Superior temporal gyrus (tissue), 1 donor: ENCODE measurements around the gene ANKS1B.

Experiments used
- DNase-seq: peaks from one replicate; pipeline ENCODE4 v3.0.0-alpha.2; 2016; ENCODE audit errors: extremely low spot score

ANKS1B gene

DNA sequence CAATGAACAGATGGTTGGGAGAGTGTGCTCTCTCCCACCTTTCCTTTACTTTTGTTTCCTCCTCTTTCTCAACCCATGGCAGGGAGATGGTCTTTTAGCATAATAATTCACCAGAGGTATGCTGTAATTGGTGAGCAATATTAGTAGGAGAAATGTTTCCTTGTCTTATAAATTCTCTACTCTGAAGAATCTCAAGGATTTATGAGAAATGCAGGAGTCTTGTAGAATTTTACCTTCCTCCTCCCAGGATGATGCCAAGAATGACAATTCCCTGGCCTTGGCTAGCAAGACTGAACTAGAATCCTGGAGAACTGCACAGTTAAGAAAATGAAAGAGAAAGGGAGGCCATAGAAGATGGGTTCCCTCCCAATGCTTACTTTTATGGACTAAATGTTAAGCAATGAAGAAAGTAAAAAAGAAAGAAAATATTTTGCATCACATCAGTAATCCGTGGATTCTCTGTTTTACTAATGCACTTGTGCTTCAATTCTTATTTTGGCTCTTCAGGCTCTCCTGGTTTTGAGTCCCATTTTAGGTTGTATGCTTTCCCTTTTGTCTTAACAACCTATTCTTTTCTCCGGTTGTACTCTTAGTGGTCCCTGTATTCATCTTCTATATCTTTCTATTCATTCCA, 530.1 kb downstream of the ANKS1B start:
- no peak for DNase-seq

- peak; percentile 48 for DNase-seq
These were observed 530.7 kb downstream of the ANKS1B start for GRCh38 chr12:99453836-99454538.

DNA sequence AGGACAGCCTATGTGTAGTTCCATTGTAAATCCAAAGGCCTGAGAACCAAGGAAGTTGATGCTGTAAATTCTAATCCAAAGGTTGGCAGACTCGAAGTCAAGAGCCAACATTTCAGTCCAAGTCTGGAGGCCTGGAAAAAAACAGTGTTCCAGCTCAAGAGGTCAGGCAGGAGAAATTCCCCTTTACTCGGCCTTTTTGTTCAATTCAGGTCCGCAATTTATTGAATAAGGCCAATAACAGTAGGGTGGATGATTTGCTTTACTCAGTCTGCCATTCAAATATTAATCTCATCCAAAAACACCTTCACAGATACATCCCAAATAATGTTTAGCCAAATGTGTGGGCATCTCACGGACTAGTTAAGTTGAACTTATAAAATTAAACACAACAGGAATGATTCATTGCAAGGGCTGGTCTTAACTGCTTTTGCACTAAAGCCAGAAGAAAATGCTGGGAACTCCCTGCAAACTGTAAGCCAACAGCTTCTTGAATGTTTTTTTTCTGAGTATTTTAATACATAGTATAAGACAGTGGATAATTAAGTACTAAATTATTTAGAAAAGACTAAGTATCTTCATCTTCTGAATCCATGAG, 534.6 kb downstream of the ANKS1B start:
- peak; percentile 35 for DNase-seq

- DNase-seq = no peak
These were observed 539.8 kb downstream of the ANKS1B start for GRCh38 chr12:99444859-99445316.

DNA sequence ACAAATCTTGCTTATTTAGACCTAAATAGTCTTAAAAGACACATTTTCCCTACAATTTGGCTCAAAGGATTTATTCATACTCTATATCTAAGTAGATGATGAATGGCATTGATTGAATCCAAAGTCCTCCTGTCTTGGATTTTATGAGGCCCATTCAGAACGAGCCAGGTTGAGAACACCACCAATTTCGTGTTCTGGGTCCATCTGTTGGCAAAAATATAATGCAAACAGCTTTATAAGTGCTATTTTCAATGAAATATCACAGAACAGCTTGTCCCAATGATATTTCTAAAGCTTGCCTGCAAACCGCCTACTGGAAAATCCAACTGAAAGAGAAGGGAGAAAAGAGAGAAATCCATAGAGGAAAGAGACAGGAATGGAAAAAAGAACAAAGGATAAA, 542.0 kb downstream of the ANKS1B start:
- DNase-seq = peak; percentile 66

DNA sequence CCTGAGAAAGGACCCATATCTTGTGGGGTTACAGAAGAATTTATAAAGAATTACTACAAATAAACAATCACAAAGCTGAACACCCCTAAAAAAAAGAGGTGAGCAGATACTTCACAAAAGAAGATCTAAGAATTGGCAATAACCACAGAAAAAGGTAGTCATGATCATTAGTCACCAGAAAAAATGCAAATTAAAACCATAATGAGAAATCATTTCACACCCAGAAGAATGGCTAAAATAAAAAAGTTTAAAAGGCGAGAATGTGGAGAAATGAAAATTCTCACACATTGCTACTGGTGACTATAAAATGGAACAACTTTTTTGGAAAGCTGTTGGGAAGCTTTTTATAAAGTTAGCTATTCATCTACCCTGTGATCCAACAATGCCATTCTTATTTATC, 545.3 kb downstream of the ANKS1B start:
- DNase-seq = peak; percentile 58

DNA sequence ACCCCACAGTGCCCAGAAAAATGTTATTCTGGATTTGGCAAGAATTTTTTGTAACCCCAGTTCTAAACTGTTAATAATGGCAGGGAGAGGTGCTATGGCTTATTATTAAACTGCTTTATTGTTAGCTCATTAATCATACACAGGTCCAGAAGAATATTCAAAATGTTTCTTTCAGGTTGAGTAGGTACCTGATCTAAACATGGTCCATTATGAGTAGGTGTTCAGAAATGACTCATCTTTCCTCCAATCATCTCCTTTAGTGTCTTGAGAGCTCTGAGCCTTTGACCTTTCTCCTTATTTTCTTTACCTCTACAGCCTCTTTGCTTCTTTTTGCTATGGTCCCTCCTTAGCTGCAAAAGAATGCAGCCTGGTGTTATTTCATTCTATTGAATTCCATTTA, 548.2 kb downstream of the ANKS1B start:
- DNase-seq = no peak

DNA sequence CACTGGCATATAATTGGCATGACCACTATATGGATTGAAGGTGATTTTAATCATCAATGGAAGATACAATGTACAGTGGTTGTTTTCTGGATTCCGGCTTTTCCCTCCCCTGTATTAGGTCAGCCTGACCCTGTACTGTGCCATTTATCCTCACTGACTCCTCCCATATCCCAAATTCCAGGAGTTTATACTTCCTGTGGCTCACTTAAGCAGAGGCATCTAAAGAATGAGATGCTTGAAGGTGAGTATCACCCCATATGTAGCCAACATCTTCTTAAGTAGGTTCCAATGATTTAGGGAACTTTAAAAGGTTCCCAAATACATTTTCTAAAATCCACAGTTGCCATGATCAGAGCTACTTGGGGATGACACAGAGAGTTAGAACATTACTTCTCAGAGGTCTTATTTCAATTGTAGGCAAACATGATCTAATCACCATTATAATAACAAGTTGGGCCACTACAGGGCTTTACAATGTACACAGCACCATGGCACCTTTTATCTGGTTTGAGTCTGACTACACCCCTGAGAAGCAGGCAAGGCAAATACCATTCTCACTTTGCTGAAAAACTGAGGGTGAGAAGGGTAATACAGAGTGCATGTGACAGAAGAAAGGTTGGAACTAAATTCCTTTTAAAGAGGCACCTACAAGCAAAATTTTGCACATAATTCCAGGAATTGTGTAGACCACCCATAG, 549.5 kb downstream of the ANKS1B start:
- no peak for DNase-seq

- no peak for DNase-seq
These were observed 551.6 kb downstream of the ANKS1B start for GRCh38 chr12:99433155-99433554.

- no peak for DNase-seq
These were observed 553.5 kb downstream of the ANKS1B start for GRCh38 chr12:99431203-99431602.

DNA sequence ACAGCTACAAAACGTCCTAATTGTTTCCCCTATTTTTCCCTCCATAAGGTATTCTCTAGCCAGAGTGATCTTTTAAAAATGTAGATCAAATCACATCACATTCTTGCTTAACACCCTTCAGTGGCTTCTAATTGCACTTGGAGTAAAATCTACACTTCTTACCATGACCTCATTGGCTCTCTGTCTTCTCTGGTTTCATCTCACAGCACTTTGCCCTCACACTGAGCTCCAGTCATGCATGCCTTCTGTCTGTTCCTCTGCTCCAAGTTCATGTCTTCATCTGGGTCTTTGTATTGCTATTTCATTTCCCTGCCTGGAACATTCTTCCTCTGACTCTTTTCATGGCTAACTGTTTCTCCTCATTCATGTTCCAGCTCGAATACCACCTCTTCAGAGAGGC, 557.6 kb downstream of the ANKS1B start:
- no peak for DNase-seq

DNA sequence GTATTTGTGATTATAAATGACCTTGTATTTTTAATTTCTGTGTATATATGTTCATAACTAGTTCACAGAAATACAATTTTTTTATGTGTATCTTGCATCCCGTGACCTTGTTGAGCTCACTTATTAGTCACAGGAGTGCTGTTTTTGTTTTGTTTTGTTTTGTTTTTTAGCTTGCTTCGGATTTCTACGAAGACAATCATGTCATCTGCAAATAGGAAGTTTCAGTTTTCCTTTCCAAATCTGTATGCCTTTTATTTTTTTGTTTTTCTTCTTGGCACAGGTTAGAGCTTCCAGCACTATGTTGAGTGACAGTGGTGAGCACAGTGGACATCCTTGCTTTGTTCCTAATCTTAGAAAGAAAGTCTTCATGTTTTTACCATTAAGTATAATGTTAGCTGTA, 566.4 kb downstream of the ANKS1B start:
- no peak for DNase-seq

DNA sequence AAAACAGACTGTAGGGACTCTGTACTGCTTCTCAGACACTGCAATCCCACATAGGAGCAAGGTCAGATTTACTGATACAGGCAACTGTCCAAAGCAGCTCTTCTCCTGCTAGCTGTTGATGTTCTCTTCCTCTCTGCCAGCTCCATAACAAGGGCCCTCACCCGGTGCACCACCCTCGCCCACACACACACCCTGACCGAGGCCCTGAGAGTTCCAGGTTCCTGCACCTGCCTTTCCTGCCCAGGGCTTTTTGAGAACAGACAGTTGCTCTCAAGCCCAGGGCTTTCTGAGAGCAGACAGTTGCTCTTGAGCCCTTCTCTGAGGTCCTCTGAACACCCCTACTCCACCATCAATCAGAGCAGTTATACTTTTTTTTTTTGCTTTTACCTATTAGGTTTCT, 571.0 kb downstream of the ANKS1B start:
- DNase-seq = no peak

DNA sequence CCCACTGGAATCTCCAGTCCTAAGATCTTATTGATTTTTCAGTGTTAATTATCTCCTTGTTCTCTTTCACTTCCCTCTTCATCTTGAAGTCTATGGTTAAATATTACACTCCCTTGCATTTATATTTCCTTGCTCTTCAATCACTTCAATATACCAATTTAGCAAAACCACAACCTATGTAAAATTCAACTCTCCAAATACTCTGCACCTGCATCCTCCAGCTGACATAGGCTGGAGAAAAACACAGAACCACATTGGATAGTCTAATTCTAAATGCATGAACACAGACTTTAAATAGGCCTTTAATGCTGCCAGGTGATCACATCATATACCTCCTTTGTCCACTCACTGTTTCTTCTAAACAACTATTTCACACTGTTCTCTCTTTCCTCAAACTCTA, 591.0 kb downstream of the ANKS1B start:
- DNase-seq = no peak

DNA sequence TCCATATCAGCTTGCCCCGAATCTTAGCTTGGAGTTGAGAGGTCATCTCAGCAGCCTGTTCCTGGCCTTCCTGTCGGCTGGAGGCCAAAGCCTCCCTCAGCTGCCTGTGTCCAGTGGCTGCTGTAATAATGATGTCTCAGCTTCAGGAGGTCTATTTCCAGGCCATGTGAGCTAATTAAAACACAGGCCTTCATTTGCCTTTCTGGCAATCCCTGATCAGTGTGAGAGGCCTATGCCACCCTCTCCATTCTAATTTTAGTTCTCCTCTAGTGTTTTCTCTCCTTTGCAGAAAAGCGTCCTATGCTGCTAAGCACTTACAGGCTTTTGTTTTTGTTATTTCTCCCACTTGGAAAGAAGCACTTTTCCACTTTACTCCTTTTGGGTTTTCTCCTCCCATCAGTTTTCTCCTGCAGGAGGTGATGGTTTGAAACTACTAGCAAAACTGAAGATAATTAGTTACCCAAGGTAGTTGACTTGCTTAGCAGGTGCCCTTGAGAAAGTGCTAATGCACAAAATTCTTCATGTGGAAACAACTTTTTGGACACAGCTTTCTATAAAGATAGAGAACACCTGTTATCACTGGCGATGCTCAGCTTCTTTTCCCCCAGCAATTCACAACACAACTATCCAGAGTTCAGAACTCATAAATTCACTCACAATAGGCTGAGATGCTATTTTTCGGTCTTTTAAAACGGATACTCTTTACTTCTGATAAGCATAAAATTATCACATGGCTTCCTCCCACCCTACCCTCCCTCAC, 592.5 kb downstream of the ANKS1B start:
- DNase-seq = no peak

GRCh38 chr12:99390707-99391106, 594.0 kb downstream of the ANKS1B start:
- no peak for DNase-seq

GRCh38 chr12:99389751-99390150, 595.0 kb downstream of the ANKS1B start:
- DNase-seq = no peak

DNA sequence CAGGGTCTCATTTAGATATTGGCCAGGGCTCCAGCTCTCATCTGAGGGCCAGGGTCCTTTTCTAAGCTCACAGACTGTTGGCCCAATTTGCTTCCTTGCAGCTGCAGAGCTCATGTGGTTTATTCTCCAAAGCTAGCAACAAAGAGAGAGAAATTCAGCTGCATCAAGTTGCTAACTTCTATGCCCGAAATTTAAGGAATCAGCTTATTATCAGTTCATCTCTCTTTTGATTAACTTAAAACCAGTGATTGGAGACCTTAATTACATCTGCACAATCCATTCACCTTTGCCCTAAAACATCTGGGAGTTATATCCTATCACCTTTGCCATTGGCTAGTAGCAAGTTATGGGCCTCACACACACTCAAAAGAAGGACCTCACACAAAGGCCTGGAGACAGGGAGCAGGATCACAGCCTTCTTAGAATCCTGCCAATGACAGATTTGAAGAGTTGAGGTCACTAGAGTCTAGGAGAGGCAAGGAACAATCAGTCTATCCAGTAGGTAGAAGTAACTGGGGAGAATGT, 596.0 kb downstream of the ANKS1B start:
- DNase-seq = no peak

GRCh38 chr12:99387661-99388060, 597.1 kb downstream of the ANKS1B start:
- no peak for DNase-seq

DNA sequence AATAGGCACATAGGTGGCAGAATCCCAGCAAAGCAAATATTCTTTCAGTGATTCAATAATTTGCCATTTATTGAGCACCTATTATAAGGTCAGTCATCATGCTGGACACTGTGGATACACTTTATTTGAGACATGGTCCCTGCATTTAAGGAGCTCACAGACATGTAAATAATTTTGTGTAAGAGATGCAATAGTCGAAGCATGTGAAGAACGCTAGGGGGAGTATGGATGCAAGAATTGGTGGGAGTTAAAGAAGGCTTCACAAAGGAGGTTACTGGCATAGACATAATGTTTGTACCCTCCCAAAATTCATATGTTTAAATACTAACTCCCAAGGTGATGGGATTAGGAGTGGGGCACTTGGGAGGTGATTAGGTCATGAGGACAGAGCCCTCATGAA, 597.8 kb downstream of the ANKS1B start:
- DNase-seq = no peak

DNA sequence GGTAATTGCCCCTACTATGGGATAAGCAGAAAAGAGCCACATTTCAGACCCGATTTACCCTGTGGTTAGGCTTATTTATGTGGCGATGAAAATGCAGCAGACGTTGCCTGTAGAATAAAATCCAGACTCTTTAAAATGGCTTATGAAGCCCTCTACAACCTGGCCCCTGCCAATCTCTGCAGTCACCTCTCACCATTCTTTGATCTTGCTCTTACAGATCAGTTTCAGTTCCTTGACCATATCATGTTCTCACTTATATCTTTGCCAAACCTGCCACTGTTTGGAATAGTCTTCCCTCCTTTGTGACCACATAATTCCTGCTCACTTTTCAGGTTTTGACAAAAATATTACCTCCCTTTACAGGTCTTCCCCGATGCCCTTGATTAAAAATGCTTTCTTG, 601.5 kb downstream of the ANKS1B start:
- no peak for DNase-seq

DNA sequence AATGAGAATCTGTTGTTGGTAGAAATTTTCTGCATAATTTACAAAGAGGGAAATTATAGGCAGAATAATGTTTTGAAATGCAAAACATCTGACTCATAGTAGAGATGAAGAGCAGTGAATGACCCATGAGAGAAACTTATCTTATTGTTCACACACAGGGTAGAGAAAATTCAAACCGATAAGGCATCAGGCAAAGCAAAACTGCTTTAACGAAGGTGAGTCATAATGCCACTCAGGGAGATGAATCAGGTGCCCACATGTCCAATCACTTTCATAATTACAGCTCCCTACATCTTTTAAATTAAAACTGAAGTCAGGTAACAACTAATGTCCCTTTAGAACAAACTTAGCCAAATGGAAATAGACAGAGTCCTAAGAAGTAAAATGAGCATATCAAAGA, 602.7 kb downstream of the ANKS1B start:
- no peak for DNase-seq
